GM19240 (cell line): Measurements from ENCODE around the gene DROSHA.

Source experiments
- DNase-seq: peaks from one replicate; pipeline ENCODE4 v3.0.0; 2011; ENCODE audit warnings: low spot score; ENCODE audit not compliant: insufficient read length

The DROSHA gene

DNA sequence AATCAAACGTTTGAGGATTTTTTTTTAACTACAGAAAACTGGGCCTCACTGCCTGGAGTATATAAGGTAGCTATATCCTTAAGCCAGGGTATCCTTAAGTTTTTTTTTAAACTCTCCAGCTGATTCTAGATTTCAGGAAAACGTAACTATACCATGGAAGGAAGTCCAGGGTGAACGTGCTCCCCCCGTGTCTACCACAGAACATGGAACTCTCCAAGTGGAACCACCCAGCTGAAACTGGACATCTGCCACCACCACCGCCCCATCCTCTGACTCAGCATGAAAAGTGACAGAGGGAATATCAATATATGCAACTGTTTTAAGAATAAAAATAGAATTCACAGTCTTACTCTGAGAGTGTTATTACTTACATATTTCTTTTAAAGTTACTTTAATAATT, 61.3 kb downstream of the DROSHA start:
- DNase-seq, result no peak

DNA sequence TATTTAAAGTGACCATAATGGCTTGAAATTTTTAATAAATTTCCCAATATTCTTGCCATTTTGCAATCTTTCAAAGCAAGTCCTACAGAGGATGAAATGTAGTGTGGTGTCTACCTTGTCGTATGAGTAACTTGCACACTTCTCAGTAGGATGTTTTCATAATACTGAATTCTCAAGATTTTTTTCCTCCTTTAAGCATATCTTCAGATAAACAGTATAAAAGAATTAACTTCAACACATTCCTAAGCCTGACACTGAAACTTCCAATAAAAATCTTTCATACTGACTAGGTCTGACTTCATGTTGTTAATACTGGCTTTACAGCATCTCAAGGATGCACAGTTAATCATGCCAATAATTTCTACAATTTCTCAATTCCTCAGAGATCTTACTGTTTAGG, 62.0 kb downstream of the DROSHA start:
- DNase-seq, result no peak

DNA sequence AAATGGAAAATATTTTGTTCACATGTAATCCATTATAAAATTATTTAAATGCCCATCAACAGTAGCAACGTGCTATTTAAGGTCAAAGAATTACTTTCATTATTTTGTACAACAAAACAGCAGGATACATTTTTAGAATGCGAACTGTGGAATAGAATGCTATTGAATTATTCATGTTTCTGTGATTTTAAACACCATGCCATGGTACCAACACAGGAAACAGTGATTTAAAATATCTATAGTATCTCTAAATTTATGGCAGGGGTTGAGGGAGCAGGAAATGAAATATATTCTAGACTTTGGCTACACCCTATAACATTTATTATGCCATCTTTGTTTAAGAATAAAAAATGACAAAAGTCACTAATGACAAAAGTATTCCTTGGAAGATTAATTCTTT, 62.4 kb downstream of the DROSHA start:
- DNase-seq, result no peak

DNA sequence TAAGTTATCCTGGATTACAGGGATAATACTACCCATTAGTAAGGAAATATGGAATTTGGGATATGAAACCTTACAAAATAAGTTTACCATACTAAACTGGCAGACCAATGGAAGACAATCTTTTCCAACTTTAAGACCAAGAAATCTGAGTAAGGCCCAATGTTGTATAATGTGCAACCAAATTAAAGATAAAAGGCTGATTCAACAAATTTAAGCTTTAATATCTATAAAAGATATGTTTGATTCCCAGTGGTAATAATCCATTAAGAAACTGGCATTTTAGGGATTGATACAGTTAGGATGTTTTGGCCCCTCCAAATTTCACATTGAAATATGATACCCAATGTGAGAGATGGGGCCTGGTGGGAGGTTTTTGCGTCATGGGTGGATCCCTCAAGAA, 66.6 kb downstream of the DROSHA start:
- DNase-seq, result no peak

DNA sequence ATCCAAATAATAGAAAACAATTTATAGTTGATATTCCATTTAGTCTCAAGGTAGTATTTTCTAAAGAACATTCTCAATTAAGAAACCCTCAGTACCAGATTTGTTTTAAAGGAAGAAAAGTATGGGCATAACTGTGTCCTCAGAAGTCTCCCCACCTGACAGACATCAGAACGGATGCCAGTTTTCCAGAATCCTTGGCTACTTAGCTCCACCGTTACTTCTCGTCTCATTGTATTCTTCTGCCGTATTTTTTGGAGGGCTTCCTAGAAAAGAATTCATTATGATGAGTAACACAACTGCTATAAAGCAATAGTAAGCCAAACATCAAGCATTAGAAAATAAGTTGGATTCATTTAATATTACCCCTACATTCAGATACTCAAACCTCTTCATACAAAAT, 67.8 kb downstream of the DROSHA start:
- no peak for DNase-seq

DNA sequence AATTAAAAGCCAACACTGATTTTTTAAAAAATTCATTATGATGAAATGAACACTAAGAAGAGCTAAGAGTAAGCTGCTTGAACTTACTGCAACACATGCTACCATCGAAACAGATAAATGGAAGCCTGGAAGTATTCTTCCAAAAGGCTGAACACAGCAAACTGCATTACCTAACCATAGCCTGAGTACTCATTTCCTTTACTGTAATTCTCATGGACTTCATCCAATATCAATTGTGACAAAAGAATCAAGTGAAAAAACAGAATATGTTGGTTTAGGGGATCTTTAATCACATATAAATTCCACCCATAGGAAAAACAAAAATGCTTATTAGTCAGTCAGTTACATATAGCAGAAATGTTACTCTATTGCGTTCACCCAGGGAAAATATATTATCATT, 68.5 kb downstream of the DROSHA start:
- DNase-seq, result no peak

DNA sequence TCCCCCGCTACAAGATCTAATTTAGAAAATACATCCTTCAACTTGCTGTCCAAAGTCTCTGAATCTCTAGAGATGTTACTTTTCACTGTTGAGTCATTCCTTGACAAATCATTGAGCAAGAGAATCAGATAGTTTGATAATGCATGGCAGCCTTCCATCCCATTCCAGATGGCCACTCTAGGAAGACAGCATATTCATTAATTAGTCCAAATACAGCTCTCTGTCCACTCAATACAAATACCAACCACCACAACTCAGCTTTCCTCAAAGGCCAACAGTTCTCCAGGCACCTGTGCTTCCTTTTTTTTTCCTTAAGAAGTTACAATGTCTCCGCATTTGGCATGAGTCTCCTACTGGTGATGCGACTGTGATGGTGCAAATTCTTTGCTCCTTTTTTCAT, 72.3 kb downstream of the DROSHA start:
- no peak for DNase-seq

DNA sequence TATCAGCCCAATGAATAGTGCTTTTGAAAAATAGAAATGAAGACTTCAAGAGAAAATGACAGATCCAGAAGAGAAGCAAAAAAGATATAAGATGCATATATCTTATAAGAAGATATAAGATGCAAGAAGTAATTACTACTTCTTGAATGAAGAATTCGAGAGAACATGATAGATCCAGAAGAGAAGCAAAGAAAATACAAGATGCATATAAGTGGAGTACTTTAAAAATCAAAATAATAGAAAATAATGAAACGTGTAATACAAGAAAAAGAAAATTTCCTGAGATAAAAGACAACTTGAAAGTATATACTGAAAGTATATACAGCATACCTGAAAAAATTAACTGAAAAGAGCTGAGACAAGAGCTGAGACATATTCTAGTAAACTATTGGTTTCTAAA, 76.7 kb downstream of the DROSHA start:
- no peak for DNase-seq

DNA sequence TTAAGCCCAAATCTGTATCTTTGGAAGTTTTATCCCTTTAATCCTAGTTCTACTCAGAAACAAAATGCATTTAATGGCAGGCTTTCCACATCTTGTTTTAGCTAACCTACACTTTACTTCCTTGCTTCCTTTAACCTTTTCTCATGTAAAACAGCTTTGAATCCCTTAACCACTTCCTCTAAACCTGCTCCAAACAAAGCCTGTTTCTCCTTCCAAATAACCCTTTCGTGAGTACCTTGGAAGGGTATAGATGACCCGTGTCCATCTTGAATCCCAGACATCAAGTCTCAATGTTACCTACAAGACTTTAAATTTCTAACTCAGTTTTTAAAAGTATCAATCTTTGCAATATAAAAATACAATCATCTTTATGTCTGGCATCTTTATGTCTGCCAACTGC, 78.4 kb downstream of the DROSHA start:
- no peak for DNase-seq

DNA sequence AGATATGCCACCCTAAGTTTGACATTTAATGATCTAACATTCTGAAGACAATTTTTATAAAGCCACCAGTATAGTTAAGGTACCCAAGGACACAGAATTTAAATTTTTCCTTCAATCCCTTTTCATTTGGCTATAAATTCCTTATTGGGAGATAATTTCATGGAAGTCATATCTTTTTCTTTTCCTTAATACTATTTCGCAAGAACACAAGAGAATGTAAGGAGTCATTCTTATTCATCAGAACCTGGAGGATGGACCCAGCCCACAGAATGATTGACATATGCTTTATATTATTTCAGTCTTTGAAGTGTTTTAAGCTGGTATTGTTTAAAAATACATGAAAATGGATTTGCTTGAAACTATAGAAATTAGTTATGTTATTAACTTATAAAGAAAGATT, 79.6 kb downstream of the DROSHA start:
- DNase-seq, result no peak

DNA sequence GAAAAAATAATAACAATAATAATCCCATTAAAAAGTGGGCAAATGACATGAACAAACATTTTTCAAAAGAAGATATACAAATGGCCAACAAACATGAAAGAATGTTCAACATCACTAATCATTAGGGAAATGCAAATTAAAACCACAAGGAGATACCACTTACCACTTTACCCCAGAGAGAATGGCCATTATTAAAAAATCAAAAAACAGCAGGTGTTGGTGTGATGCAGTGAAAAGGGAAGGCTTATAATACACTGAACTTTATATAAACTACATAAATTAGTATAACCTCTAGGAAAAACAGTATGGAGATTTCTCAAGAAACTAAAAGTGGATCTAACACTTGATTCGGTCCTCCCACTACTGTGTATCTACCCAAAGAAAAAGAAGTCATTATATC, 81.9 kb downstream of the DROSHA start:
- no peak for DNase-seq

DNA sequence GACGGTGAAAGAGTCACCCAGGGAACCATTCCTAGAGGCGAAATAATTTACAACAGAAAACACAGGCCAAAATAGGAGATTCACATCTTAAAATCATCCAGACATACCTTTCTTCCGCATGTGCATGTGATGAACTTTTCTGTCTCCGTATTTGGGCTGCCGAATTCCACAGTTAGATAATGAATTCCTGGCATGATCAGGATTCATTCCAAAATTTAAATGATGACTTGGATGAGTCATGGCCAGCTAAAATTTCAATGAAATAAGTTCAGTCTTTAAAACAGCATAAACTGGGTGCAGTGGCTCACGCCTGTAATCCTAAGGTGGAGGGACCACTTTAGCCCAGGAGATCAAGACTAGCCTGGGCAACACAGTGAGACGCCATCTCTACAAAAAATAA, 82.7 kb downstream of the DROSHA start:
- DNase-seq, result no peak

DNA sequence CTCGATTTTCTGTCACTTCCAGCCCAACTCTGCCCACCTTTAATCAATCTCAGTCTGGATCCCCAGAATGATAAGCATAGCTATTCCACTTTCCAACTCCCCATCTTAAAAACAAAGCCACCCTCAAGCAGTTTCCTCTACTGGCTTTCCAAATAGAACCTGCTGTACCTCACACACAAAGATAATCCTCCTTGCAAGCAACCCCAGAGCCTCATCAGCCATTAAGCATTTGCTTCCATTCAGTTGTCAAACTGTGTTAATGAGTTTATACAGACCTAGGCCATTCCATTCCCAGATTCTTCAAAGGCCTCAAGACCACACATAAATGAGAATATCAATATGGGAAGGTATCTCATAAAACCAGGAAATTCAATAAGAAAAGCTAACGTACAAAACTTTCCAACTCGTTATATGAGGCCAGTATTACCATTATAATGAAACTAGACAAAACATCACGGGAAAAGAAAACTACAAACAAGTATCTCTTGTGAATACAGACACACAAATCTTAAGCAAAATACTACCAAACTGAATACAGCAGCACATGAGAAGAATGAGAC, 86.8 kb downstream of the DROSHA start:
- DNase-seq, result no peak

DNA sequence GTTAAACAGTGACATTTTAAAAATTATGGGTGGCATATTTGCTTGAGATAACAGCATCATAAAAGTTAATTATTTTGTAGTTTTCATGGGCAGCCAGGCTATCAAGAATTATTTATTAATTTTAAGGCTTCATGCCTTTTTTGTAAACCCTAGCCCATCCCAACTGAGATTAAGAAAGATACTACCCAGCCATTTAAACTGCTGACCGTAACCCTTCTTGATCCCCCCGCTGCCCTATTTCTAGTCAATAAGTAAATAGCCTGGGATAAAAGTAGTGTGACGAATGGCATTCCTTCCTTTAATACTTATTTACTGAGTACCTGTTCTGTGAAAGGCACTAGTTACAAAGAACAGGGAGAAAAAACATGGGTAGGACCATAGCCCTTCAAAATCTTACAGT, 88.3 kb downstream of the DROSHA start:
- no peak for DNase-seq

DNA sequence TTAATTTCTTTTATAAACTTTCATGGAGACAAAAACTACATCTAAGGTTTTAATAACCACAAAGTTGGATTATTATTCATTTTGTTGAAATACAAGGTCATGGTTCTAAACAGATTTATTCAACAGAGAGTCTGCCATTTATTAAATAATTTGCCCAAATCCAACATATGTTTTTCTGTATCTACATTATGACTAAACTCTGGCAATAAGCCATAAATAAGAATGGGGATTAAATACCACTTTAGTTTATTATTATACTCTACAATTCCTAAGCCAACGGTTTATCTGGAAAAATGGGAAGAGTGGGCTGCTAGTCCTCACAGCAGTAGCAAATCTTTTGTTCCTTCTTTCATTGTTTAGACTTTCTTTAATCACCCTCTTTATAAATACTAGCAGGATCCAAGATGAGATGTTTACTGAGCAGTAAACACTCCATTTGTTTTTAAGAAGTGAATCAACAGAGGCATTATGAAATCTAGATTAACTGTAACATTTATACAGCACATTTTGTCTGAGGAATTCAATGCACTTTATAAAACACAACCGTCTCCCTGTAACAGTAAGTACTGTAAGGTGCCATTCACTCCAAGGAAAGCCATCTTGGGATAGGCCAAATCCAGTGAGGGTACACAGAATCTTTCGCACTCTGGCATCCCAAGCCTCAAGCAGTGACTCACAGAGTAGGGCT, 89.7 kb downstream of the DROSHA start:
- DNase-seq, result no peak

DNA sequence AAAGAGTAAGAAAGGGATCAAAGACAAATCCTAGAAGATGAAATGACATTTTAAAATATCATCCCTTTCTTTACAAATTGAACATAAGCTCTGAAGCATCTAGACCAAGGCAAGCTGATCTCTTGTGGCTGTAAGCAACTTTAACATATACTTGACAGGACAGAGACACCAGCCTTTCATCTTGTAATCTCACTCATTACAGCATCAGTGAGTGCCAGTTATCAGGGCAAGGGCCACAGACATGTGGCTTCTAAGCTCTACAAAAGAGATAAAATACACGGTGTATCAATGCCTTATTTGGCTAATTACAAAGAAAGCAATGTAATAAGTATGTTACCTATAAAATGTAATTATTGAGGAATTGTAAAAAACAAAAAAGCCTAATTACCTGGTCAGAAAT, 95.0 kb downstream of the DROSHA start:
- DNase-seq, result no peak

DNA sequence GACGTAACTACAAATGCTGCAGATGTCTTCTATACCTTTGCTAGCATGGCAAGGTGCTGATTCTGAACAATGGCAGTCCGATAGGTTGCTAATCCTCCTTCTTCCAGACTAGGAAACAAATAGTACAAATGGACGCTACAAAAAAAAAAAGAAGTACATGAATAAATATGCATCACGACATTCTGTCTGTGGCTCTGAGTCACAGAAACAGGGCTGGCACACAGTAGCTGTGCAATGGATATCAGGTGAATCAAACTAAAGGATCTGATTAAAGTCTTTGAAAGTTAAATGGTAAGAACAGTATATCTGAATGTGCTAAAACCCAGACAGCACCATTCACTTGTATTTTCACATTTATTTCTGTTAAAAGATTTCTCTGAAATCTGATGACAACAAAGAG, 96.2 kb downstream of the DROSHA start:
- no peak for DNase-seq

DNA sequence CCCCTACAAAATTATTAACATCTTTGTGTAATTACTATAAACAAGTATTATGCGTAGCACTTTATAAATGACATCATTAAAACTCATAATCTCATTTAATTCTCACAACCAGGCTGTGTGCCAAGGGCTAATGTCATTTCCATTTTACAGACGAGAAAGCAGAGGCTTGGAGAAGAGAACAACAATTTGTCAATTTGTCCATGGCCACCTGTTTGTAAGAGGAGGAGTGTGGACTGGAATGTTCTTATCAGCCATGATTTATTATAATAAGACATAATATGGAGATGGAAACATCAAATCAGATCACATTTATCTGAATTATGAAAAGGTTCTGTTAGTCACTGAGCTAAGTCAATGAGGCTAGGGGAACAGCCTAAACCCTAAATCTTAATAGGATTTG, 97.0 kb downstream of the DROSHA start:
- no peak for DNase-seq

DNA sequence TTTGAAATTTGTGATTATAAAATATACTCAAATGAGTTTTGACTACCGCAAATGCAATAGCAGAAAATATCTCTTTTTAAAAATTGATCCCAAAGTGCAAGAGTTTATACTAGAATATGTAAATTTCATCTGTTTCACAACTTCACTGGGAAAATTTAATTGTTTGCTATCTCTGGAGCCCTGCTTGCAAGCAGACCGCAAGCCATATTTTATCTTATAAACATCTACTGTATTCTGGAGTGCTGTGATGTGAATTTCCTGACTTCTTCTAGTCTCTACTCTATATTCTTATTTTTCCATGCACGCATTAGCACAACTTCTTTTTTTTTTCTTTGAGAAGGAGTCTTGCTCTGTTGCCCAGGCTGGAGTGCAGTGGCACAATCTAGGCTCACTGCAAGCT, 98.7 kb downstream of the DROSHA start:
- no peak for DNase-seq

DNA sequence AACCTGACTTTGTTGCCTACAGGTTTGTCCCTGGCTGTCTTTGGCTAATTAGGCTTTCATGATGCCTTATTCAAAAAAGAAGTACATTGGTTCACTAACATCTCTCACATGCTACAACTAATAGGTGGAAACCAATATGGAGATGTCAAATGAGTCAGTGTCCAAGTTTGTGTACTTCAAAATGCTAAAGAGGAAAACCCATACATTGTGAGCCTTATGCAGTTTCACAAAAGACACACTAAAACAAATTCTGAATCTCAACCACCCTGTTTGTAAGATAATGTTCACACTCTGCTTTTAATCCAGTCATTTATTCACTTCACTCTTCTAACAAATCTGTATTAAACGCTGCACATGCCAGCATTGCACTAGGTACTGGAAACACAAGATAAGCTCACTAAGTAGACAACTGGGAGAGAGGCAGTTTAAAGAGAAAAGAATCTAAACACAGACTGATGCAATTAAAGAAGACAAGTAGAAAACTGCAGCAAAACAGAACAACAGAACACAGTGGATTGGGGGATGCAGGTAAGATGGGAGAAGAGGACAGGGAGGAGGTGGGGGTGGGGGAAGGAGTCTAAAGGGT, 104.1 kb downstream of the DROSHA start:
- DNase-seq, result no peak

DNA sequence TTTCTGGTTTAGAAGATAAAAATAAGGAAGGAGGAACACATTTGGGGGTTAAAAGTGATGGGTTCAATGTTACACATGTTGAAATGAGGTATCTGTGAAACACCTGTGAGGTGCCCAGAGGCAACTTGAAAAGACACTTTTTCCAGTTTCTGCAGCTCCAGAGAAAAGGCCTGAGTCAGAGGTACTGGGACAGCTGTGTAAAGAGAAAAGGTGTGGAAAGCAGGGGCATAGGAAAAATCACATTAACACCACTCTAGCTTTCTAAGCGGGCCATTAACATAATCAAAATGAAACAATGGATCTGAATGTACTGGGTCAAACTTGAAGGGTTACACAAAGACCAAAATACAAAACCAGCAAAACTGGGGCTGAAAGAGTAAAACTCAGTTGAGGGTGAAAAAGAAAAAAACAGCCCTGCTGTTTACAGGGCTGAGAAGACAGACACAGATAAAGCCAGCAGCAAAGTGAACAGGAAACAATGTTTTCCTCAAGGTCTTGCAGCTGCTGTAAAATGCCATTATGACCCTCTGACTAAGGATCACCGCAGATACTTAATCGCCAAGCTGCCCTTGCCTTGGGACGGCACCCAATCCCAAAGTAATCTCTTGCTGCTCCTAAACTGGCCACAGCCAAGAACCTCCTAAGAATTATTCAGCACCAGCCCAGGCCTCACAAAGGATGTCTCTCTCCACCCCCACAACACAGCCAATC, 104.7 kb downstream of the DROSHA start:
- no peak for DNase-seq

DNA sequence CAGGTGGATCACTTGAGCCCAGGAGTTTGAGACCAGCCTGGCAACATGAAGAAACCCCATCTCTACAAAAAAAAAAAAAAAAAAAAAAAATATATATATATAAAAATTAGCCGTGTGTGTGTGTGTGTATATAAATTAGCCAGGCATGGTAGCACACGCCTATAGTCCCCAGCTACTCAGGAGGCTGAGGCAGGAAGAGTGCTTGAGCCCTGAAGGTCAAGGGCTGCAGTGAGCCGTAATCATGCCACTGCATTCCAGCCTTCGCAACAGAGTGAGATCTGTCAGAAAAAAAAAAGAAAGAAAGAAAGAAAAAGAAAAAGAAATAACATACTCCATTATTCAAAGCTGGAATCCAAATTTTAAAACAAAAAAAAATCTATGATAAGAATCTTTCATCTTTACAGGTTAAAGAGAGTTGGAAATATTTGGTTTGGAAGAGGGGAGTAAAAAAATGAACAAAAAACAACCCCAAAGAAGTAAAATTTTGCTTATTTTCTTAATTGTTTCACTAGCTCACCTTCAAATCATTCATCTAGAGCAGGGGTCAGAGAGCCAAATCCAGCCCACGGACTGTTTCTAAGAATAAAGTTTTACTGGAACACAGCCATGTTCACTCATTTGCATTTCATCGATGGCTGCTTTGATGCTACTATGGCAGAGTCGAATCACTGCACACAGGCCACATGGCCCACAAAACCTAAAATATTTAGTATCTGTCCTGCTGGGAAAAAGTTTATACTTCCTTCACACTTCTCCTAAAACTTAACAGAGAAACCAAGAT, 109.9 kb downstream of the DROSHA start:
- DNase-seq, result no peak
